Psoas muscle (tissue), 8 donors: ENCODE measurements around the gene TFE3. TPM values are rescaled to one million over a fixed set of nuclear protein-coding genes. Genes with fewer than 3 reads are reported as not detected.

ENCODE experiments used
- ATAC-seq, 4 donors: fragments of 200-7000 bp; cut with Tn5 transposase; one replicate each; pipeline ENCODE4 v1.9.1; 2020; ENCODE audit warnings: moderate library complexity in 3 of 4, mild to moderate bottlenecking in 2 of 4
- DNase-seq, 2 donors: peaks; one replicate each; pipeline ENCODE4 v3.0.0-alpha.2; 2020
- H3K27ac ChIP-seq: fragments of 200-600 bp; one replicate; pipeline ENCODE4 v1.8.0; 2022
- H3K27me3 ChIP-seq, 3 donors: fragments of 200-600 bp in 1 of 3; one replicate each; pipeline versions ENCODE4 v1.6.1 to v1.8.0; 2013 to 2022; ENCODE audit warnings: low read length in 2 of 3, mild to moderate bottlenecking in 2 of 3, moderate library complexity in 1 of 3; ENCODE audit not compliant: insufficient read depth in 3 of 3
- H3K36me3 ChIP-seq, 2 donors: fragments of 200-600 bp in 1 of 2; one replicate each; pipeline versions ENCODE4 v1.6.1 to v1.8.0; 2013 to 2022; ENCODE audit warnings: low read depth in 1 of 2, mild to moderate bottlenecking in 1 of 2, moderate library complexity in 1 of 2; ENCODE audit not compliant: insufficient read depth in 1 of 2
- H3K4me1 ChIP-seq: fragments of 200-600 bp; one replicate; pipeline ENCODE4 v1.8.0; 2022
- H3K4me3 ChIP-seq: fragments of 200-600 bp; one replicate; pipeline ENCODE4 v1.8.0; 2022; ENCODE audit warnings: mild to moderate bottlenecking
- H3K9me3 ChIP-seq: fragments of 200-600 bp; one replicate; pipeline ENCODE4 v1.8.0; 2022
- CTCF ChIP-seq: fragments of 200-600 bp; IDR thresholded peaks from one replicate; pipeline ENCODE4 v1.8.0; 2022; ENCODE audit warnings: antibody characterized with exemption
- whole genome bisulfite sequencing, 3 donors: extraction: QIAGEN DNeasy Blood & Tissue Kit; methylation state at CpG; one replicate each; pipeline versions ENCODE4 v1.1.6 to v1.1.7; 2013; 5-methylcytosine and 5-hydroxymethylcytosine counted together
- intact Hi-C, 2 donors: fragments of 100-400 bp; cut with DNase I; formaldehyde crosslinking; loops; one replicate each; pipeline versions ENCODE4 v1.11.0 to v1.14.2; 2022
- polyA plus RNA-seq, 3 donors: library from polyadenylated mRNA; stranded (reverse); fragments of 200-250 nt; gene quantifications; one replicate each; pipeline ENCODE4 v1.2.3, GENCODE V29; 2013
- total RNA-seq, 4 donors: library from RNA; stranded (reverse); fragmentation: NEBNext Ultra II Directional in 2 of 4; extraction: Animal tissue kit (Norgen Biotek cat#: 25700) in 2 of 4; gene quantifications; one replicate each; pipeline versions ENCODE4 v1.2.1 to v1.2.4, GENCODE V29; 2021 to 2023
- donor health status: healthy with polysubstance abuse.
- donor health status: DM: no; HTN: no; CAD: no; lungs with moderate emphysema.
- donor health status: Bipolar disorder and iron deficiency.
- donor health status: healthy.
- donor health status: DM: yes; HTN: yes; CAD: no.
- donor health status: DM: no; HTN: no; CAD: no.
- donor health status: DM: no; HTN: no; CAD: no.
- donor health status: DM: yes; HTN: yes; CAD: no.

Gene TFE3
- total and polyA plus RNA-seq, 7 donors: 16.9 to 55.2 (median 30.7) TPM

DNA sequence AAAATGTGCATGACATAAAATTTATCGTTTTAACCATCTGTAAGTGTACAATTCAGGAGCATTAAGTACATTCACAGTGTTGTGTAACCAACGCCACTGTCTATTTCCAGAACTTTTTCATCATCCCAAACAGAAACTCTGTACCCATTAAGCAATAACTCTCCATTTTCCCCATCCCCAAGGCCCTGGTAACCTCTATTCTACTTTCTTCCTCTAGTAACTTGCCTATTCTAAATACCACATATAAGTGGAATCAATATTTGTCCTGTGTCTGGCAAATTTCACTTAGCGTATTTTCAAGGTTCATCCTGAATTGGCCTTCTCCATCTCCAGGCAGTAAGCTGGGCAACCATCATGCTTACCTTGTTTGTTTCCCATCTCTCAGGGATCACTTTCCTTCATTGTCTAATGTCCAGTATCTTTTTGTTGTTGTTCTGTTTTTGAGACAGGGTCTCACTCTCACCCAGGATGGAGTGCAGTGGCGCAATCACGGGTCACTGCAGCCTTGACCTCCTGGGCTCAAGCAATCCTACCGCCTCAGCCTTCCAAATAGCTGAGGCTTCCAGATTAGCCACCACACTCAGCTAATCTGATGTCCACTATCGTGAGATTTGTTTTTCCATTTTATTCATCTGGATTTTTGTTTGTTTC is 23.4 kb downstream of the TFE3 start:
- DNase-seq (no peak), ATAC-seq (no peak)
- H3K36me3 ChIP-seq: peaks cover 0 to 2% of the 10 kb centered on the region in 2 donors
- intact Hi-C loops: no loop called here
- WGBS, 3 donors: 81 to 92% (median 88%) methylated on average over 7 of the region's 7 CpGs
- no peak for TF ChIP-seq CTCF
- no peak overlapping the region for H3K4me3 ChIP-seq
- no peak overlapping the region for H3K27ac ChIP-seq
- H3K4me1 ChIP-seq: no peaks in the 10 kb centered on the region
- H3K27me3 ChIP-seq: no peaks in the 10 kb centered on the region
- H3K9me3 ChIP-seq: no peaks in the 10 kb centered on the region

DNA sequence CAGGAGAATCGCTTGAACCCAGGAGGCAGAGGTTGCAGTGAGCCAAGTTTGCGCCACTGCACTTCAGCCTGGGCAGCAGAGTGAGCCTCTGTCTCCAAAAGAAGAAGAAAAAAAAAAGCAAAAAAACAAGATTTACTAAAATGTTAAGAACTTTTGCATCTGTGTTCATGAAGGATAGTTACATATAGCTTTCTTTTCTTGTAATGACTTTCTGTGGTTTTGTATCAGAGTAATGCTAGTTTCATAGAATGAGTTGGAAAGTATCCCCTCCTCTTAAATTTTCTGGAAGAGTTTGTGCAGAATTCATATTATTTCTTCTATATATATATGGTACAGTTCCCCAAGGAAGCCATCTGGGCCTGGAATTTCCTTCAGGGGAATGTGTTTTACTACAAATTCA is 24.1 kb downstream of the TFE3 start:
- Histone ChIP-seq H3K27ac (no peak overlapping the region), H3K4me3 (no peak overlapping the region), H3K9me3 (no peaks in the 10 kb centered on the region), H3K27me3 (no peaks in the 10 kb centered on the region), H3K4me1 (no peaks in the 10 kb centered on the region), H3K36me3 (no peaks in the 10 kb centered on the region)
- DNase-seq (no peak), ATAC-seq (no peak)
- intact Hi-C loops: no loop called here
- no peak for TF ChIP-seq CTCF
- WGBS, 3 donors: 77 to 86% (median 84%) methylated on average over 2 of the region's 2 CpGs

- H3K27ac ChIP-seq: no peak overlapping the region
- no peaks in the 10 kb centered on the region for H3K9me3 ChIP-seq
- no peak overlapping the region for H3K4me3 ChIP-seq
- no peak for DNase-seq
- intact Hi-C loops: loop anchor here (5.0 kb wide), 2 partner anchors 34 to 39 kb away; partner anchors contain the start of gene TFE3 (in 1 of the 2)
- no peaks in the 10 kb centered on the region for H3K27me3 ChIP-seq
- 72 to 80% (median 75%) methylated on average over 5 of the region's 5 CpGs for WGBS, 3 donors
- H3K36me3 ChIP-seq: peaks cover 0 to 6% of the 10 kb centered on the region in 2 donors
- H3K4me1 ChIP-seq: no peaks in the 10 kb centered on the region
- no peak for ATAC-seq
- TF ChIP-seq CTCF: no peak
These were observed 39.5 kb downstream of the TFE3 start for GRCh38 chrX:49003696-49004095.

DNA sequence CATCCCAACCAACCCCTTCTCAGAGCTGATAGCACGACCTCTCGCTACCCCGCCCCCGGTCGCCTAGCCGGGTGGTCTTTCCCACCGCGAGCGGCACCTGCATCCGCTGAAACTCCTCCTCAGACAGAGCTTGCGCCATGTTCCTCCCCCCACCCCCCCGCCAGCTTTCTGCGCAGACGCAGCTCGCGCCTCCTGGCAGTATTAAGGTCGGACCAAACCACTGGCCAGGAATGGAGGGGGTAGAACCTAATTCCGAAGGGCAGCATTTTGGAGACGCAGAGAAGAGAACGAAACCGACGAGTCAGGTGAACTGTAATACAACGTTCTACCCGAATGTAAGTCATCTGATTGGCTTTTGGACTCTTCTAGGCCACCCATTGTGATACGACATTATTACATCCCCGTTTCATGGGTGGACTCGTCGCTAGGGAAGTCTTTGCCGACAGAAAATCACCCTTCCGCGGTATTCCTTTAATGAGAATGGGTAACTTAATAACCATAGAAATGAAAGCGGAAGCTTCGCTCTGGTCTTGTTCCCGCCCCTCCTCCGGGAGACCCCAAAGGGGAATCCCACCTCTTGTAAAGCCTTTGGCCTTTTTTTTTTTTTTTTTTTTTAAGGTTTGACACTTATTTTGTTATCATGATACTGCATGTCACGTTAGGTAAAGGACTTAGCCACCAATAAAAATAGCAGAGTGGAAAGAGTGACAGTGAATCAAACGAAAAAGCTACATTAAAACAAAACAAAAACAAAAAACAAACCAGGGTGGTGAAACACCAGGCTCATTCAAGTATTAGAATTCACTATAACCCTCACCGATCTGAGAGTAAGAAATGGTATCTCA is 40.8 kb downstream of the TFE3 start, which contains the start of gene GRIPAP1:
Gene GRIPAP1 (minus strand): TSS at position 174 of the 845 bp plus-strand sequence. CDS start 35 bp downstream, at position 139.
- Histone ChIP-seq H3K4me1 (no peaks in the 10 kb centered on the region), H3K27ac (peak within 1 kb of the TSS; percentile 81), H3K4me3 (peak within 1 kb of the TSS; percentile 79), H3K9me3 (no peaks in the 10 kb centered on the region), H3K36me3 (peaks cover 0 to 16% of the 10 kb centered on the region in 2 donors), H3K27me3 (no peaks in the 10 kb centered on the region)
- intact Hi-C loops: loop anchor here (5.0 kb wide), 2 partner anchors 35 to 40 kb away; partner anchors contain the start of gene TFE3 (in 1 of the 2)
- ATAC-seq: peak; percentile 90 to 97 (median 94)
- TF ChIP-seq CTCF: no peak
- WGBS, 3 donors: 1 to 27% (median 2%) methylated on average over 27 to 38 of the region's 38 CpGs
- DNase-seq: peak; percentile 61 to 84
